ENCODE measurements around the gene TNIK. TPM values are rescaled to one million over a fixed set of nuclear protein-coding genes. Genes with fewer than 3 reads are reported as not detected.

Gene TNIK
- total RNA-seq, 1 donor from 2014 or later: 17.0 TPM

DNA sequence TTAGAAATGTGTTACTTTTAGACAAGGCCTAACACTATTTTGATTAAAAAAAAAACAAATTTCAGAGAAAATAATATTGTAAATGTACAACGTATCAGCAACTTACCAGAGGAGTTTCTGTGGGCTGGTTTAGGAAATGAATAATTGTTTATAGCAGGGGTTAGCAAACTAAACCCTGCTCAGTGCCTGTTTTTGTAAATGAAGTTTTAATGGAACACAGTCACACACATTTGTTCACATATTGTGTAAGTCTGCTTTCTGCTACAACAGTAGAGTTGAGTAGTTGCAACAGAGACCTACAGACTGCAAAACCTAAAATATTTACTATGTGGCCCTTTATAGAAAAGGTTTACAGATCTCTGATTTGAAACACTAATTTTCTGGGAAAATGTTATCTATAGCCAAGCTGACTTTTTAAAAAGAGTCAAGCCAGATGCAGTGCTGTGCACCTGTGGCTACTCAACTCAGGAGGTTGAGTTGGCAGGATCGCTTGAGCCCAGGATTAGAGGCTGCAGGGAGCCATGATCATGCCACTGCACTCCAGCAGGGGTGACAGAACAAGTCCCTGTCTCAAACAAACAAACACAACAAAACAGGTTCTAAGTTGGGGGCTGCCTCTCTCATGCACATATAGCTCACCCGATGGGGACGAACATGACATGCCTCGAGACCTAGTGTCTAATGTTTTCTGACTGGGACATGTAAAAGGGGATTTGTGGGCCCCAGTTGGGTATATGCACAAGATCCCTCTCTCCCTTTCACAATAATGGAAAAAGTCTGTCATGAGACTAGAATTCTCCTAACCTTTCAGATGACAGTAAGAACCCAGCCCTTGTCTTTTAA lies 182.5 kb downstream of the TNIK start:
- Histone ChIP-seq H3K27me3 (ENCODE audit: control insufficient read depth, insufficient read depth, low read length) (no peaks in the 10 kb centered on the region), H3K4me3 (ENCODE audit: low read depth, low read length) (no peak overlapping the region), H3K36me3 (ENCODE audit: control insufficient read depth, insufficient read depth, low read length) (no peaks in the 10 kb centered on the region)
- TF ChIP-seq CTCF (IDR thresholded peaks at IDR 0.05; ENCODE audit: insufficient read depth, low read length, poor library complexity, severe bottlenecking): no peak
- DNase-seq (ENCODE audit: low read depth): no peak

GRCh38 chr3:171276923-171277322 lies 183.3 kb downstream of the TNIK start:
- no peak for DNase-seq (ENCODE audit: low read depth)
- H3K36me3 ChIP-seq (ENCODE audit: control insufficient read depth, insufficient read depth, low read length): no peaks in the 10 kb centered on the region
- no peaks in the 10 kb centered on the region for H3K27me3 ChIP-seq (ENCODE audit: control insufficient read depth, insufficient read depth, low read length)
- TF ChIP-seq CTCF (IDR thresholded peaks at IDR 0.05; ENCODE audit: insufficient read depth, low read length, poor library complexity, severe bottlenecking): no peak
- no peak overlapping the region for H3K4me3 ChIP-seq (ENCODE audit: low read depth, low read length)

DNA sequence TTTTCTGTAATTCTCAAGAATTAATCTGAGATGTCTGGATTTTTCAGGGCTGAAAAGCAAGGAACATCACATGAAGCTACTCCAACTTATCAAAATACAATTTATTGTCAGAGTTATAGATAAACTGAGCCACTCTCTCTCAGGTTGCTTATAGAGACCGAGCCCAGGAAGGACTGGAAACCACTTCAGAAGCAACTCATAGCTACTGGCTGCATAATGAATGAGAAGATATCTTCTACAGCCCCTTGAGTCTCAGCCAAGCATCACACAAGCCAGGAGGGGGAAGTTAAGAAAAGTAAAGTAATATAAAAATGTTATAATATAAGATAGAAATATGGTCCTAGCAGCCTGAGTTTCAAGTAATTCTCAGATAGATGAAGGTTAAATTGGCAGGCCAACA lies 186.0 kb downstream of the TNIK start:
- Histone ChIP-seq H3K36me3 (ENCODE audit: control insufficient read depth, insufficient read depth, low read length) (no peaks in the 10 kb centered on the region), H3K4me3 (ENCODE audit: low read depth, low read length) (no peak overlapping the region), H3K27me3 (ENCODE audit: control insufficient read depth, insufficient read depth, low read length) (no peaks in the 10 kb centered on the region)
- TF ChIP-seq CTCF (IDR thresholded peaks at IDR 0.05; ENCODE audit: insufficient read depth, low read length, poor library complexity, severe bottlenecking): no peak
- no peak for DNase-seq (ENCODE audit: low read depth)

GRCh38 chr3:171270541-171270940 lies 189.7 kb downstream of the TNIK start:
- TF ChIP-seq CTCF (IDR thresholded peaks at IDR 0.05; ENCODE audit: insufficient read depth, low read length, poor library complexity, severe bottlenecking): no peak
- DNase-seq (ENCODE audit: low read depth): no peak
- no peak overlapping the region for H3K4me3 ChIP-seq (ENCODE audit: low read depth, low read length)
- H3K27me3 ChIP-seq (ENCODE audit: control insufficient read depth, insufficient read depth, low read length): no peaks in the 10 kb centered on the region
- no peaks in the 10 kb centered on the region for H3K36me3 ChIP-seq (ENCODE audit: control insufficient read depth, insufficient read depth, low read length)

- Histone ChIP-seq H3K27me3 (ENCODE audit: control insufficient read depth, insufficient read depth, low read length) (no peaks in the 10 kb centered on the region), H3K4me3 (ENCODE audit: low read depth, low read length) (no peak overlapping the region), H3K36me3 (ENCODE audit: control insufficient read depth, insufficient read depth, low read length) (no peaks in the 10 kb centered on the region)
- no peak for DNase-seq (ENCODE audit: low read depth)
- no peak for TF ChIP-seq CTCF (IDR thresholded peaks at IDR 0.05; ENCODE audit: insufficient read depth, low read length, poor library complexity, severe bottlenecking)
These were observed 190.7 kb downstream of the TNIK start for GRCh38 chr3:171269542-171269941.

DNA sequence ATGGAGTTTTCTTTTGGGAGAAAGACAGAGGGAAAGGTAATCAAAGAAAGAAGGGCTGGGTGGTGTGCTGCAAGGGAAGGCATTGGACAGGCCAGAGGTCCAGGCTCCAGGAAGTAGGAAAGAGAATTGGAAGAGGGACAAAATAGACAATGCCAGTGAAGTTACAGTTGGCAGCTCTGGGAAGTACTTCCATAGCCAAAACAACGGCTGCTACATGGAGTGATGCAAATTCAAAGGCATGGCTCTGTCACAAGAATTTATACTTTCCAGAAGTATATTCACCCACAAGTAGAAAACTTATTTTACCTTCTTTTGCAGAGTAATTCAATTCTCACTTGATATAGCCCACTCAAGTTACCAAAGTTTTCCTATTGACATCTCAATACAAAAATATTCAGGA lies 191.5 kb downstream of the TNIK start:
- no peak for TF ChIP-seq CTCF (IDR thresholded peaks at IDR 0.05; ENCODE audit: insufficient read depth, low read length, poor library complexity, severe bottlenecking)
- no peak for DNase-seq (ENCODE audit: low read depth)
- Histone ChIP-seq H3K4me3 (ENCODE audit: low read depth, low read length) (no peak overlapping the region), H3K36me3 (ENCODE audit: control insufficient read depth, insufficient read depth, low read length) (no peaks in the 10 kb centered on the region), H3K27me3 (ENCODE audit: control insufficient read depth, insufficient read depth, low read length) (no peaks in the 10 kb centered on the region)

Data from kidney epithelial cell (primary cell).